Stimulated activated CD4-positive, alpha-beta T cell treated with anti-CD3 and anti-CD28 coated beads, TNF-alpha, amount 100 ng/mL, for 24 hours (primary cell): ENCODE measurements around the gene EIF5.
A peak's percentile ranks its signal among the peaks of the same experiment; 100 is the strongest.

Experiments used
- DNase-seq, 3 experiments: peaks; one replicate each; pipeline ENCODE4 v3.0.0-alpha.2; 2020; ENCODE audit warnings: low read depth in 3 of 3

The EIF5 gene

DNA sequence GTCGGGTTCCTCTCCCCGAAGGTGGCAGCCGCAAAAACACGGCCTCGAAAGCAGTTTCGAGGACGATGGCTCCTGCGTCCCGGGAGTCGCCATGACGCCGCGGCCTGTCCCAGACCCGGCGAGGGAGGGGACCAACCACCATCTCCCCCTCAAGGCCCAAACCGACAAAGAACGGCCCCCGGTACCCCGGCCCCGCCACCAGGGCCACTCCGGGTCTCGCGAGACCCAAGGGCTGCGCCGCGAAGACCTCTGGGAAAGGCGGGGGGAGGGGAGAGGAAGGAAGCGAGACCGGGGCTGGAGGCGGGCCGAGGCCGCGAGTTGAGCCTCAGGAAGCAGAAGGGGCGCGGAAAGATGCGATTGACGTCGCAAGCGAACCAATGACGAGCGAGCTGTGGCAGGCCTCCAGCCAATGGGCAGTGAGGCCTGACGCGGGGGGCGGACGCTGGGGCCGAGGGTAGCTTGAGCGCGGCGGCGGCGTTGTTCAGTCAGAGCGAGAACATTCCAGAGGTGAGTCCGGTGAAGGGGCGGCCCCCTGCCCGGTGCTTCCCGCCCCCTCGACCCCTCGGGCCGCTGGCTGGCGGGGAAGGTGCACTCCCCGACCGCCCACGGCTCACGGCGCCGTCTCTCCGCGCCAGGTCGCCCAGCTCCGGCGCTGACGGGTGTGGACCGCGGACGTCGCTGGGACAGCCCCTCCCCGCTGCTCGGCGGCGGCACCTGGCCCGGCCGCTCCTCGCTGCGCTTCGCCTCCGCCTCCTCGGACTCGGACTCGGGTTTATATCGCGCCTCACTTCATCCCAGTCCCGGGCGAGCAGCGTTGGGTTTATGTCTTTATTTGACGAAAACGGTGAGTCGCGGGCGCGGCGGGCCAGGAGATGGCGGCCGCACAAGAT, at the start of gene EIF5:
EIF5 (plus strand) TSS at position 484 of the 890 bp plus-strand sequence. CDS start 1,624 bp downstream, outside the sequence.
- DNase-seq = peak; percentile 98 to 99 (median 99)

DNA sequence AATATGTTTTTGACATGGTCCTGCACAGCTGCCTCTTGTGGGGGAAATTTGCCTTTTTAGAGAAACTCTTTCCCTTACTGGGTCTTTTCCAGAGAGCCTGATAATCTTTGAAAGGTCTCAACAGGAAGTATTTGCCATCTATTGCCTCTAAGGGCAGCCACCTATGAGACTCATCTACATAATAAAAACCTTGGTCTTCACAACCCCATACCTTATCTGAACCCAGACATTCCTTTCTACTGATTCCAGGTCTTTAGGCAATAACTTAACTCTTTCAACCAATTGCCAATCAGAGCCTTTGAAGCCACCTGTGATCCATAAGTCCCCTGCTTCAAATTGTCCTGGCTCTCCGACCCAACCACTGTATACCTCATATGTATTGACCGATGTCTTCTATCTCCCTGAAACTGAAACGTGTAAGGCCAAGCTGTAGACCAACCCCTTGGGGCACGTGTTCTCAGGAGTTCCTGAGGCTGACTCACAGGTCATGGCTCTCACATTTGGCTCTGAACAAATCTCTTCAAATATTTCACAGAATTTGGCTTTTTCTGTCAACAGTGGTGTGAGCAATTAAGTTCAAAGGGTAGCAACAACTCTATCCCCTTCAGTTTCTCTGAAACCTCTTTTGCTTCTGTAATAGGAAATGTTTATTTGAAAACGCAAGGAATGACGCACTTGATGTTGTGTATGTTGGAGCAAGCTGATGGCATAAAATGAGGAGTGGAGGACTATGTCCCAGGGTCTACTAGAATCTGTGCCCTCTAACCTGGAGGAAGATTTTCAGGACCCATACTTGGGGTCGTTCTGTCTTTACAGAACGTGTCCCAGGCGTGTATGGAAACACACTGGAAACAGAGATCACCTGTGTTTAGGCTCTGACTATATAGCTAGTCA, 49.2 kb upstream of the EIF5 start:
- no peak for DNase-seq

DNA sequence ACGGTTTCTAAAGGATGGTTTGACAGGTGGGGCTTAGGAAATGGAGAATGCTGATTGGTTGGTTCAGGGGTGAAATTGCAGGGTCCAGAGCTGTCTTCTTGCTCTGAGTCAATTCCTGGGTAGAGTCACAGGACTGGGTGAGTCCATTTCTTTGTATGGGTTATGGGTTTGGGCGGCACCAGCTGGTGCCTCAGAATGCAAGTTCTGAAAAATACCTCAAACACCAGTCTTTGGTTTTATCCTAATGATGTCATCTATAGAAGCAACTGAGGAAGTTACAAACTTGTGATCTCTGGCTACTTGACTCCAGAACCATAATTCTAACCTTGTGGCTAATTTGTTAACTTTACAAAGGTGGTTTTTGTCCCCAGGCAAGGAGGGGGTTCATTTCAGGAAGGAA, 47.6 kb upstream of the EIF5 start:
- no peak for DNase-seq

DNA sequence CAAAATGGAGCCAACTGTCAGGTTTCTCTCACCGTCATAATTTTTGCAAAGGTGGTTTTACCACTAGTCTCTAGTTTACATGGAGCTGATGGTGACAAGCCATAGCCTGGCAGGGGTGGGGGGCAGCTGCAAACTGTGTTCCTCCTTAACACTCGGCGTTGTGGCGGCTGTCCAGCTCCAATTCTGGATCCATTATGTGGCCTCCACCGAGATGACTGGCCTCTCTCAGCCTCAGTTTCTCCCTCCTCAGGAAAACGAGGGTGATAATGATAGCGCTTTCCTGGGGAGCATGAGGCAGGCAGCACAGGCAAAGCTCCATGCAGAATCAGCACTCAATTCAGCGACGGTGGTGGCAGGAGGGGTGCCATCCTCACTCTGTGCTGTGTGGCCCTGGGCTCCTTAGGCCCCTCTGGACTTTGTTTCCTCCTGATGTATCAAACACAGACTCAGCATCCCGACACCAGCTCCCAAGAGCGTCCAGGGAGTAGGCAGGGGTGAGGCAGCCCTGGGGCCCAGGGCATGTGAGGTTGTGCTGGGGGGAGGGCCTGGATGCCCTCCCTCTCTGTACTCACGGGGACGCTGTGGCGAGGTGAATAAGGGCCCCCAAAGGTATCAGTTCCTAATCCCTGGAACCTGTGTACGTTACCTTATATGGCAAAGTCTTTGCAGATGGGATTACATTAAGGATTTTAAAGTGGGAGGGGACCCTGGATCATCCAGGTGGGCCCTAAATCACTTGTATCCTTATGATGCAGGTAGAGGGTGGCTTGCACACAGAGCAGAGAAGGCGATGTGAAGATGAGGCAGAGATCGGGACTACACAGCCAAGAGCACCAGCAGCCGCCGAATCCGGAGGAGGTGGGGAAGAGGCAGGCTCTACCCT, 46.8 kb upstream of the EIF5 start:
- no peak for DNase-seq

DNA sequence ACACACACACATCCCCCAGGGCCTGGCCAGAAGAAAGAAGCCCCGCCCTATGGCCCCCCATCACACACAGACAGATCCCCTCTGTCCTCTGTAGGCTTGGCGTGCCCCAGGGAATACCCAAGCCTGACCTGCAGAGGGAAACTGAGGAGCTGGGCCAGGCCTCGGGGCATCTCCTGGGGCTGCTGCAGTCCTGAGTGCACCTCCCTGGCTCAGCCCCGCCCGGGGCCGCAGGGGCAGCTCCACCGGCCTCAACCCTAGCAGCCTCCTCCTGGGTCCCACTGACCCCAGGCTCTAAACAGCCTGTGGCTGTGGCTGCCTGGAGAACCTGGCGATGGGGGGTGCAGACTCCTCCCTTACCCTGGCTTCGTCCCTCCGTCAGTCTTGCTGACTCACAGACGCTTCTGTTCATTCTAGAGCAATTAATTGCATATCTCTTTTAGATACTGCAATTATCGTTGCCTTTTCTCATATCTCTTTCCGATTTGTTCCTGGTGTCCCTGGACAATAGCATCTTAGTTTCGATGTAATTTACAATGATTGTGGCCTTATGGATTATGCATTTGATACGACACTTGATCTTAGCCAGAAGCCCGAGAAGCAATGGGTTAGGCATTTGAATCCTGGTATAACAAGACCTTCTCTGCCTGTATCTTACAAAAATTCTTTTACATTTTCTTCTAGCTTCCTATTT, 45.8 kb upstream of the EIF5 start:
- DNase-seq = no peak

DNA sequence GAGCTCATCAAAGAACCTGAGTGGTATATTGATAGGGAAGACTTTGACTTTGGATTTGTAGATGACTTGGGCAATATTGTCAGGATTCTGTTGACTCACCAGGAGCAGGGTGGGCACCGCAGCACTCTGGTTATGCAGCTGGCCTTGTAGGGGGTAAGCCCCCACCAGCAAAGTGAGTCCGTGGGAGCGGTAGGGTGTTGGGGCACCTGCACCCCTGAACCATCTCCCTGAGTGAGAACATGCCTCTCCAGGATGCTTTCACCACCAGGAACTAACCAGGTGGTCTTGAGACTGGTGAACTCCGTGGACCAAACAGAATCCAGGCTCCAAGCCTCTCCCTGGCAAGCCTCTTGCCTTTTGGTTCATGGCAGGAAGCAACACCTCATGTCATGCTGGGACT, 44.0 kb upstream of the EIF5 start:
- DNase-seq = no peak

DNA sequence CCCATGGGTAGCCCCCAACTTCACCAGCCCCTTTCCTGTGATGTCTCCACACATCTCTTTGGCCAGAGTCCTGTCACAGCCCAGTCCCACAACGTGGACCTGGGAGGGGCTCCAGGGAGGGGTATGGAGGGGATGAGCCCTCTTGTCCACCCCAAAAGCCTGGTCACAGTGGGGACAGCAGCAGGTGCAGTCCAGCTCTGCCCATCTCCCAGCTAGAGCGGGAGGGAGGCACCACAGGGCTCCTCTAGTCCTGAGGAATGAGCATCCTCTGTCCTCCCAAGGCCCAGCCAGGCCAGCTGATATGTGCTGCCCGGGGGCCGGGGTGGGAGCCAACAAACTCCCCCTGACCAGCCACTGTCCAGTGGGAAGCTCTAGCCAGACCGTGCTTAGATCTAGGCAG, 43.5 kb upstream of the EIF5 start:
- DNase-seq = no peak

DNA sequence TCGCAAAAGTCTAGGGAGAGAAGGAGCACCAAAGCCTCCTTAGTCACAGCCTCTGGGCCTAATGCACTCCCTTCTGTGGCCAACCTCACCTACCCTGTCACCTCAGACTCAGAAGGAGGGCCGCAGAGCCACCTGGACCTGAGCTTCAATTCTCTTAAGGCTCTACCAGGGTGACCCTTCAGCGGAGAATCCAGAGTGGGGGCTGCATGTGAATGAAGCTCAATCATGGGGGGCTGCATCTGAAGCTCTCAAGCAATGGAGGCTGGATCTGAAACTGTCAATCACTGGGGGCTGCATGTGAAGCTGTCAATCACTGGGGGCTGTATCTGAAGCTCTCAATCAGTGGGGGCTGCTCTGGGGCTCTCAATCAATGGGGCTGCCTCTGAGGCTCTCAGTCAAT, 43.1 kb upstream of the EIF5 start:
- DNase-seq = no peak

DNA sequence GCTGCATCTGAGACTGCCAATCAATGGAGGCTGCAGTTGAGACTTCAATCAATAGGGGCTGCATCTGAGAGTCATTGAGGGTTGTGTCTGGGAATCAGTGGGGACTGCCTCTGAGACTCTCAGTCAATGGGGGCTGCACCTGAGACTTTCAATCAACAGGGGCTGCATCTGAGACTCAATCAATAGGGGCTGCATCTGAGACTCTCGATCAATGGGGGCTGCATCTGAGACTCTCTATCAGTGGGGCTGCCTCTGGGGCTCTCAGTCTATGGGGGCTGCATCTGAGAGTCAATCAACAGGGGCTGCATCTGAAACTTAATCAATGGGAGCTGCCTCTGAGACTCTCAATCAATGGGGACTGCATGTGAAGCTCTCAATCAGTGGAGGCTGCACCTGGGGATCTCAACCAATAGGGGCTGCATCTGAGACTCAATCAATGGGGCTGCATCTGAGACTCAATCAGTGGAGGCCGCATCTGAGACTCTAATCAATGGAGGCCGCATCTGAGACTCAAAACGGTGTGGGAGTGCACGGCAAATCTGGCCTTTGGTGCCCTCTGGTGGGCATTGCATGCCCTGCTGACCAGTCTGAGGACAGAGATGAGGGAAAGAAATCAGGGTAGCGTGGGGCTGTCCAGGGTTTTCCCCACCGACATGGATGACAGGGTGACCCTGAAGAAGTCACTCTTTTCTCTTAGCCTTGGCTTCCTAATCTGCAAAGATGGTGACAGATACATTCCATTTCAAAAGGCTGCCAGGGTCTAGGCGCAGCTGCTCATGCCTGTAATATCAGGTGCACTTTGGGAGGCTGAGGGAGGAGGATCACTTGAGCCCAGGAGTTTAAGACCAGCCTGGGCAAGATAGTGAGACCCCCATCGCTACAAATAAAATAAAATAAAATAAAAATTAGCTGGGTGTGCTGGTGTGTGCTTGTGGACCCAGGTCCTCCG, 41.3 kb upstream of the EIF5 start:
- DNase-seq = peak; percentile 57 to 76 (median 67)

DNA sequence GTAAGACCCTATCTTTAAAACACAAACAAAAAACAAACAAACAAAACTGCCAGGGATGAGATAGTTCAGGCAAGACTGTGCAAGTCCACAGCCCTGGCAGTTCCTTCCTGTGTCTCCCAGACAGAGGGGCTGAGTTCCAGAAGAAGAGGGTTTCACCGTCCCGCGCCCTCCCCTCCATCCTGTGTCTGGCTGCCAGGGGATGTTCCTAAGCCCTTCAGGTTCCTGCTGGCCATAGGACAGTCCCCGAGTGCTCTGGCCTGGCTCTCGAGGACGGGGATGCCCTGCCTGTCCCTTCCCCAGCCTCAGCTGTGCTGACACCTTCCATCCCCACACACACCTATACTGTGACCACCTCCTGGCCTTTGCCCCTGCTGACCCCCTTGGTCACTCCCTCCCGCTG, 40.6 kb upstream of the EIF5 start:
- DNase-seq = no peak

DNA sequence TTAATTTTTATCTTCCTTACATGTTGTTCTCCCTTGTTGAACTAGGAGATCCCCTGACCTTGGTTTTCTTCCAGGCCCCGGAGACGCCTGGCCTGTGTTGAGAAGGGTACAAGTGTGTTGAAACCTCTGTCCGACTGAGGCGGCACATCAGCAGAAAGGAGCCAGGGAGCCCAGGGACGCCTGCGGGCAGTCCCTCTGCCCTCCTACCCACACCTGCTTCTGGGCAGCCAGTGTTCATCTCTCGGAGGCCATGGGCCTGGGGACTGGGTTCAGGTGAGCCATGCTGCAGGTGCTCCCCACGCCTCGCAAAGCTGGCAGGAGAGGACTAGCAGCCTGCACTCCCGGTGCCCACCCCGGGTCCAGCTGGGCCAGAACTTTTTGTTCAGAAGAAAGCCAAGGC, 39.9 kb upstream of the EIF5 start:
- no peak for DNase-seq

DNA sequence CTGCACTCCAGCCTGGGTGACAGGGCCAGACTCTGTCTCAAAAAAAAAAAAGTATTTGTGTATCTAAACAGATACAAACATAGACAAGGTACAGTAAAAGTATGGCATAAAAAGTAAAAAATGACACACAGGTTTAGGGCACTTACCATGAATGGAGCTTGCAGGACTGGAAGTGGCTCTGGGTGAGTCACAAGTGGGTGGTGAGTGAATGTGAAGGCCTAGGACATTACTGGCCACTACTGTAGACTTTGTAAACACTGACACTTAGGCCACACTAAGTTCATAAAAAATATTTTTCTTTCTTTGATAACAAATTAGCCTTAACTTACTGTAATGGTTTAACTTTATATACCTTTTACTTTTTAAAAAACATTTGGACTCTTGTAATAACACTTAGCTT, 38.0 kb upstream of the EIF5 start:
- no peak for DNase-seq

DNA sequence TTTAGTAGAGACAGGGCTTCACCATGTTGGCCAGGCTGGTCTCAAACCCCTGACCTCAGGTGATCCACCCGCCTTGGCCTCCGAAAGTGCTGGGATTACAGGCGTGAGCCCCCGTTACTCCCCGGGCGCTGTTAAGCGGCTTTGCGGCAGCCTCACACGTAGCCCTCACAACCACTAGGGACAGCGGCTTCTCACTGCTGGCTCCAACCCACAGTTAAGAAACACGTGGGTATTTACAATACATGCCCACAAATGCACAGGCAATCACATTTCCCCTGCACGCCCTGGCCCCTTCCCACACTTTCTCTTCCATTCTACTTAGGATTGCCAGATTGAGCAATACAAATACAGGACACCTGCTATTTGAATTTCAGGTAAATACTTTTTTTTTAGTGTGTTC, 37.0 kb upstream of the EIF5 start:
- DNase-seq = no peak

DNA sequence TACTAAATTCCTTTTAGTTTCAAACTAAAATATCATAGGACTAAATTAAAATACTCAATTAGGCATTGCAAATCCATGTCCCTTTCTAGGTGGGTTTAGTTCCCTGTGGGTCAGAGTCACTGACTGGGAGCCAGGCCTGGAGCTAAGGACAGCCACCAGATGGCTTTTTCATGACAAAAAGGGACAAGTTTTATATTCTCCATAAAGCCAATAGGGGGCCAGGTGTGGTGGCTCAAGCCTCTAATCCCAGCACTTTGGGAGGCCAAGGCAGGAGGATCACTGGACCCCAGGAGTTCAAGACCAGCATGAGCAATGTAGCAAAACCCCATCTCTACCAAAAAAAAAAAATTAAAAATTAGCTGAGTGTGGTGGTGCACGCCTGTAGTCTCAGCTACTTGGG, 35.4 kb upstream of the EIF5 start:
- no peak for DNase-seq

DNA sequence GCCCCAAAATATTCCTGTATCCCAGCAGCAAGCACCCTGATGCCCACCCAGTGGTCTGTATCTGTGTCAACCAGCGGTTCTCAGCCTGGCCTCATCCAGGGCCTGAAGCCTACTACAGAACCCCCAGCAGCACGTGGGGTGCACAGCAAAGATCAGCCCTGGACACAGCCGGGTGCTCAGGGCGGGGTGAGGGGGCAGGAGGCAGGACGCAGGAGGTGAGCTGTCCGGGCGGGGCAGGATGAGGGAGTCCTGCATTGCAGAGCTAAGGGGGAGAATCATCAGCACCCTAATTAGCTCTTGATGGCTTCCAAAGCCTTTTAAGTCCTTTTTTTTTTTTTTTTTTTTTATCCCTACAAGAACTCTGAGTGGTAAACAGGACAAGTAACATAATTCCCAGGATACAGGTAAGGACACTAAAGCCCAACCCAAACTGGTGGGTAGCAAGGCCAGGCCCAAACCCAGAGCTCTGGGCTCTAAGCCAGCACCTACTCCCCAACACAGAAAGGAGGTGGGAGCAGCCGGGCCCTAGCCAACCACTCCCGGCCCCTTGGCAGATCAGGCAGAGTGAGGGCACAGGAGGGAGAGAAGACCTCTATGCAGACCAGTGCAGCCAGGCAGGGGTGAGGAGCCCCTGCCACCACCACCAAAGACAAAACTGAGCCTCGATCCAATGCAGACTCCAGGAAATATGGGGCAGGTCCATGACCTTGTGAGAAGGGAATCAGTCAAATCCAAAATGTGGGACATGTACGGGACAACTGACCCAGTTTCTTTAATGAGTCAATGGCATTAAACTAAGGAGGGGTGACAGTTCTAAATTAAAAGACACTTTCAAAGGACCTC, 32.3 kb upstream of the EIF5 start:
- DNase-seq = no peak

DNA sequence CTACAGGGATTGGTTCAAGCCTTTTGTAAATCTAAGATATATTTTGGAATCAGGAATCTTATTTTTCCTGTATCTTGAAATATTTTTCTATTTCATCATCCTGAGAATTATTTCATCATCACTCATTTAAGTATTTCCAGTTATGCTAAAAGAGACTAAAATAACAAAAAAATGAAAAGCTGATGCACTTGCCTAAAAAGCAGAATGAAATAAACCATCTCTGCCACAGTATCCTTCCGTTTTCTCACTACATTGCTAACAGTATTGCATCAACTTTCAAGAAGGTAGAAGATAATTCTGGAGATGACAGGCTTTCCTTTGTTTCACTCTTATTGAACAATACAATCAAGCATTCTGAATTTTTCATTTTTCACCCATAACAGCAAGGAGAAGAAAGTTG, 31.1 kb upstream of the EIF5 start:
- DNase-seq = no peak

DNA sequence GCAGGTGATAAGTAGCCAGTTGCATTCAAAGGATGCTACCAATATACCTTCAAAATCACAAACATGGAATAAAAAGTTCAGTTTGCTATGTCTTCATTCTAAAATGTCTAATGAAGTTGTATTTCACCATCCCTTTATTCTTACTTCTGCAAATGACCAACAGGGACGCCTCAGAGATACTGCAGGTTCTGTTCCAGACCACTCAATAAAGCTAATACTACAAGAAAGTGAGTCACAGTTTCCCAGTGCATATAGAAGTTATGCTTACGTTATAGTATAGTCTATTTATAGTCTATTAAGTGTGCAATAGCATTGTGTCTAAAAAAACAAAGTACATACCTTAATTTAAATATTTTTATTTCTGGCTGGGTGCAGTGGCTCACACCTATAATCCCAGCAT, 29.3 kb upstream of the EIF5 start:
- DNase-seq = no peak

DNA sequence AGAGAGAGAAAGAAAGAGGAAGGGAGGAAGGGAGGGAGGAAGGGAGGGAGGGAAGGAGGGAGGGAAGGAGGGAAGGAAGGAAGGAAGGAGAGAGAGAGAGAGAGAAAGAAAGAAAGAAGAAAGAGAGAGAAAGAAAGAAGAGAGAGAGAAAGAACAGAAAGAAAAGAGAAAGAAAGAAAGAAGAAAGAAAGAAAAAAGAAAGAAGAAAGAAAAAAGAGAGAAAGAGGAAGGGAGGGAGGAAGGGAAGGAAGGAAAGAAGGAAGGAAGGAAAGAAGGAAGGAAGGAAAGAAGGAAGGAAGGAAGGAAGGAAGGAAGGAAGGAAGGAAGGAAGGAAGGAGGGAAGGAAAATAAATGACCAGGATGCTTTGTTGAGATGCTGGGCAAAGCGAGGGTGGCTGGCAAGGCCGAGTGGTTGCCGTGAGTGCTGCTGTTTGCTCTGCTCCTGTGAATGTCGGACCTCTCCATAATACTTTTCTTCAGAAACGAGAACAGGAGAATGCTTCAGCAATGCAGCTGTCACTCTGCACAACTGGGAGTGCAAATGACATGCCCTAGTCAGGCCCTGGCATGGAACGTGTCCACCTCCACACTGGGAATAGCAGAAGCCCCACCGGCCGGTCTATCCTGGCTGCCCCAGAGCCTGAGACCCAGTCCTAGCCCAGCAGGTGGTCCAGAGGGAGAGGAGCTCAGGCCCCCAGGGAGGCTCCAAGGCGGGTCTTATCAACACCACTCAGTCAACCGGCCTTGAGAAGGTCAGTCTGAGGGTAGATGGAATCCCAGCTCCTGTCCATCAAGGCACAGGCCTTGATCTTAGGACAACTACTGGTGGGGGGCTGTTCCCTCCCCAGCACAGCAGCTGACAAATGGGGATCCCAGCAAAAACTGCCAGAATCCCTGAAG, 25.1 kb upstream of the EIF5 start:
- no peak for DNase-seq
